HG03060 (cell line): ENCODE measurements around the gene CLGN.

Source experiments
- ATAC-seq: cut with Tn5 transposase; IDR thresholded peaks from one replicate; pipeline ENCODE4 v1.9.1; 2021; ENCODE audit warnings: low read depth, moderate number of reproducible peaks; ENCODE audit not compliant: unreplicated experiment

The CLGN gene

DNA sequence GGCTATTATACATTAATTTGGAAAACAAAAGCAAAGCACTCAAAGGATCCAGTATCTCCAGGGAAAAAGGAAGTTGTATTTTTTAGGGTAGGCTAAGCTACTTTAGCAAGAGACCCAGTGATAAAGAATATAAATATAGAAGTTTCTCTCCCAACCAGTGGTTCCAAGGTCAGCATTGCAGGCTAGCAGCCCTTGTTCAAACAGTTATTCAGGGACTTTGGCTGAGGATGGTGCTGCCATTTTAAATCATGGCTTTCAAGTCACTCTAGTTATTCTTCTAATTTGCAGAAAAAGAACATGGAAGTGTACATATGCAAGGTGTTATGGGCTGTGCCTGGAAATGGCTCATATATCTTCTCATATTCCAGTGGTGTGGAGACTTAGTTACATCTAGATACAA is 44.7 kb downstream of the CLGN start:
- no peak for ATAC-seq

- no peak for ATAC-seq
Observed at GRCh38 chr4:140374130-140374477, 53.3 kb downstream of the CLGN start.

DNA sequence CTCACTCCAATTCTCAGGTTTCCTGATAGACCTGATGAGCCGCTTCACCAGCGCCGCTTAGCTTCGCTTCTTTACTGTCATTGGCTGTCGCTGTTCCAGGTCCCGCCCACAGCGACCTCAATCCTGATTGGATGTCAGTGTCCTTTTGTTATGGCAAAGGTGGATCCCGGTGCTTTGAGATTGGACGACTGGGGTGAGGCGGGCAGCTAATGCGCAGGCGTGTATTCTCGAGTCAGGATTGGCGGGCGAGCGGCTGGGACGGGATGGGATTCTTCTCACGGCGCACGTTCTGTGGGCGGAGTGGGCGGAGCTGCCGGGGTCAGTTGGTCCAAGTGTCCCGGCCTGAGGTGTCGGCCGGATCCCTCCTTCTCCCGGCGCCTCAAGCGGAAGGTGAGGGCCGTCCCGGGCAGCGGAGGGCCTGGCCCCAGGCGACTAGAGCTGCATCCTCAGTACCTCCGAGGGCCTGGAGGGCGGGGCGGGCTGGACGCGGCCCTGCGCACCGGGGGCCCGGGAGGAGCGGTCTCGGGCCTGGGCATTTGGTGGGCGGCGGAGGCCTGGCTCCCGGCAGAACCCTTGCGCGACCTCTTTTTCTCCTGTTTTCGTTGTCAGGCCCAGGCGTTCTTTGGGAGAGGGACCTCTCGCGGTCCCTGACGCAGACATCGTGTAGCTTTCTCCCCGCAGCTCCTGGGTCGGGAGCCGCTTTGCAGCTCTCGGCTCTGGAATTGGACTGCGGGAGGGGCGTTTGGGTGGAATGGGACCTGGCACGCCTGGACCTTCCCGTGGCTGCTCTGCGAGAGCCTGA is 53.9 kb downstream of the CLGN start, which contains the start of gene SCOC:
Gene SCOC (plus strand): TSS at position 319 of the 802 bp plus-strand sequence. CDS start 5,525 bp downstream, outside the sequence.
- peak; percentile 85 for ATAC-seq

GRCh38 chr4:140372751-140373327 is 54.6 kb downstream of the CLGN start:
- peak; percentile 52 for ATAC-seq

DNA sequence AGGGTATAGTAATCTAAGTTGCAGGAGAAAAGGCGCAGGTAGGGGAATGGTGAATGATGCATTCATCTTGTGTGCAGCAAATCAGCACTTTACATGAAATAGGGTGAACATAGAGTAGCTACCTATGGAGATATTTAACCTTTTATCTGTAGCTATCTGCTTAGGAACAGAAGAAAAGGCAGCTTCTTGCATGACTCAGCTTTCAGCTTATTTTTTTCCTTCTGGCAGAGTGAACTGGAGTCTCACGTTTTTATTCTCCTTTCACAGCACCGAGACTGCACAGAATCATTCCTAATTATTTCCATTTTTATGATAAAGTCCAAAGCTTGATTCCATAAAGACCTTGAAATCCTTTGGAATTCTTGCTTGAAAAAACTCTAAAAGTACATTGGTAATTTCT is 58.8 kb downstream of the CLGN start:
- ATAC-seq, result no peak

- no peak for ATAC-seq
Observed at GRCh38 chr4:140367738-140368137, 59.7 kb downstream of the CLGN start.

- no peak for ATAC-seq
Observed at GRCh38 chr4:140363558-140363957, 63.9 kb downstream of the CLGN start.

- ATAC-seq, result no peak
Observed at GRCh38 chr4:140363051-140363450, 64.4 kb downstream of the CLGN start.

- no peak for ATAC-seq
Observed at GRCh38 chr4:140361099-140361498, 66.3 kb downstream of the CLGN start.

GRCh38 chr4:140359562-140360427 is 67.7 kb downstream of the CLGN start:
- peak; percentile 80 for ATAC-seq

DNA sequence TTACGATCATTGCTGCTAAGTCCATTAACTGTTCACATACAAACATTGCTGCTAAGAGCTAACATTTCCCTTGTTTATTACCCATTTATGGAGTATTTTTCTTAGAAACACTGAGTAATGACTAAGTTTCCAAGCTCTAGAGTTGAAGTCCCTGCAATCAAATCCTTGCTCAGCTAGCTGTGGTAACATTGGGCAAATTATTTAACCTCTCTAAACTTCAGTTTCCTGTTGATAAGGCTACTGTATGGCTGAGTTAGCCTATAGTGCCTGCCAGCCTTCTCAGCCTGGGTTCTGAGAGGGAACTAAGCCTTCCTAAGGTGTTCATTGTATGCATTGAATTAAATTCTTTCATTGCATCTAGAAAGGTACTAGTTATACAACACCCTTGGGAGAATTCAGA is 69.2 kb downstream of the CLGN start:
- ATAC-seq, result no peak

DNA sequence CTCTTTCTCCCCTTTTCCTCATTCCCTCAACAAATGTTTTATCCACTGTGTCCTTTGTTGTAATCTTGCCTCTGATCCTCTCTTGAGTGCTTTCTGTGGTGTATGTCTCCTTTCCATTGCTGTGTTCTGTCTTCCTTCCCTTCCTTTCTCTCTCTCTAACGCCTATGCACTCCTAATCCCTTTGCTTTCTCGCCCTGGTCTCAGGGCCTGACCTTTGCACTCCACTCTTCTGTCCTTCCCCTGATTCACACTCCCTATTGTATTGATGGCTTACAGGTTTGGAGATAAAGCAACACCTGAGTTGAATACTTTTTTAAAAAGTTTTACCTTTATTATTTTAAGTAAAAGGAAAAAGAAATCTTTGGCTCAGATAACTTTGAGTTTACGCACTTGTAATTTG is 69.6 kb downstream of the CLGN start:
- no peak for ATAC-seq

DNA sequence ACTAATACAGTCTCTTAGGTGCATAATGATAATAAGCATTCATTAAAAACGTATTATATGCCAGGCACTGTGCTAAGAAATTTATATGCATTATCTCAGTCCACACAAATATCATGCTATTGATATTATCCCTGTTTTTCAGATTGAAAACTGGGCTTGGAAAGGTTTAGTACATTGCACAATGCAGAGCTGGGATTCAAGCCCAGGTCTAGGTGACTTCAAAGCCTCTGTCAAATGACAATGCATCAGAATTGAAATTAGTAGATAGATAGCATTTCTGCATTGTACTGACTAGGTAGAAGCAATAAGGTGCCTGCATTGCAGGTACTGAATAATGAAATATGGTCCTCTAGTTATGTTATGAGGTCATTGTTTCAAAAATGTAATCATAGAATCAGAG is 72.2 kb downstream of the CLGN start:
- no peak for ATAC-seq

DNA sequence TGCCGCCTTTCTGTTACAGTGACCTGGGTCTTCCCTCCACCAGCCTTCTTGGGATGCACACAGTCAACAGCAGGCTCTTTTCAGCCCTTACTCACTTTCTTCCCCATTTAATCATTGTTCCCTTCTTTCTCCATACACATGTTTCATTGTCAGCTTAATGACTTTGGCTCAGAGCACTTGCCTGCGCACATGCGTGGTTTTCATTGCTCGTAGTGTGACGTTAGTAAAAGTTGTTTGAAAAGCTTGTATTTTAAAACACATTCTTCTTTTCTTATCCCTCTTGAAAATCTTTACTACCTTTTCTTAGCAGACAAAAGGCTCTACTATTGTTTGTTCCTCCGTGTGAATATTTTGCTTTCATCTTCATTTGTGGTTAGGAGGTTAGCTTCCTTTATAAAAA is 73.7 kb downstream of the CLGN start:
- ATAC-seq, result no peak

- no peak for ATAC-seq
Observed at GRCh38 chr4:140351093-140352075, 76.1 kb downstream of the CLGN start.

DNA sequence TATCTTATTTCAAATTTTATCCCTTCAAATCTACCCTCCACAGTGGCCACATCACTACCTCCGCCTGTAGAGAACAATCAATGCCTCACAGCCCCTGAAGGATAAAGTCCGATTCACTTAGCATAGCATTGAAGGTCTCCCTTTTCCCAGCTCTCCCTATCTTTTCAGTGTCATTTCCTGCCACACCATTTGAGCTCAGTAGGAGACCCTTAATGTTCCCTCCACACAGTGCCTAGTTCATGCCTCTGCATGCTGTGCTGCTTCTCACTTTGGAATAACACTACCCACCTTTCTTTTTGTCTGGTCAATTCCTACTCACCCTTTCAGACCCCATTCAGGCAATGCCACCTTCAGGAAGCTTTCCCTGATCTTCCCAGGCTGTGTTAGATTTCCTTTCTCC is 77.6 kb downstream of the CLGN start:
- no peak for ATAC-seq

GRCh38 chr4:140346136-140346535 is 81.3 kb downstream of the CLGN start:
- no peak for ATAC-seq

- no peak for ATAC-seq
Observed at GRCh38 chr4:140344621-140345020, 82.8 kb downstream of the CLGN start.

DNA sequence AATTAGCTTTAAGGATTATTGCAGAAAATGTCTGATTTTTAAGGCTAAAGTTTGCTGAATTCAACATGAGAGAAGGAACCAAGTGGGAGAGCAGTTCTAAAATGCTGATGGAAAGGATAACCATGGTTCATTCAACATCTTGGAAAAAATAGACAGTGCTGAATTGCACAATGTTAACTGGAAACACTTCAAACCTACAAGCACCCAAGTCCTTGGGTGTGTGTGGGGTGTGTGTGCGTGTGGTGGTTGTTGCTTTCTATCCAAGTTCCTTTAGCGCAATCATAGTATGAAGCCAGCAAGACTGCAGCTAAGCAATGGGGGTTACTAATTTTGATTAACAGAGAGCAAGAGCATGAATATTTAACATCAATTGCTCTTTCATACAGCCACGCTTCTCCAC is 83.3 kb downstream of the CLGN start:
- ATAC-seq, result no peak

- ATAC-seq, result peak; percentile 85
Observed at GRCh38 chr4:140343303-140343702, 84.1 kb downstream of the CLGN start.
